WTC11 (cell line): Measurements from ENCODE around the gene PLEKHG5. TPM values are rescaled to one million over a fixed set of nuclear protein-coding genes. Genes with fewer than 3 reads are reported as not detected.

Source experiments
- ATAC-seq: fragments of 200-7000 bp; cut with Tn5 transposase; 2 replicates; pipeline ENCODE4 v1.10.0; 2021; ENCODE audit warnings: mild to moderate bottlenecking, moderate library complexity
- CTCF ChIA-PET: fragments of 300-600 bp; sonication (Branson Sonifier 250); formaldehyde crosslinking; loops from one replicate; lab custom pipeline; 2021; ENCODE audit warnings: antibody characterized with exemption; lab: Charles Lee
- POLR2A ChIA-PET: fragments of 350-600 bp; sonication (Branson Sonifier 250); formaldehyde crosslinking; loops from one replicate; lab custom pipeline; 2021; ENCODE audit warnings: antibody characterized with exemption; lab: Charles Lee
- DNase-seq: peaks from one replicate; pipeline ENCODE4 v3.0.0; 2021; ENCODE audit warnings: low spot score
- H3K27ac Mint-ChIP-seq: 2 replicates; pipeline ENCODE4 v1.8.0; 2021; ENCODE audit warnings: mixed read lengths
- H3K27me3 Mint-ChIP-seq: 2 replicates; pipeline ENCODE4 v1.8.0; 2021; ENCODE audit warnings: low read depth, mild to moderate bottlenecking, moderate library complexity, mixed read lengths
- H3K36me3 Mint-ChIP-seq: 2 replicates; pipeline ENCODE4 v1.8.0; 2021; ENCODE audit warnings: mixed read lengths
- H3K4me1 Mint-ChIP-seq: 2 replicates; pipeline ENCODE4 v1.8.0; 2022; ENCODE audit warnings: mixed read lengths
- H3K4me3 Mint-ChIP-seq: 2 replicates; pipeline ENCODE4 v1.8.0; 2021; ENCODE audit warnings: mild to moderate bottlenecking, moderate library complexity, mixed read lengths
- H3K9me3 Mint-ChIP-seq: 2 replicates; pipeline ENCODE4 v1.8.0; 2021; ENCODE audit warnings: mixed read lengths
- AFF4 ChIP-seq: sonication (generic); formaldehyde crosslinking; IDR thresholded peaks from 2 replicates; pipeline ENCODE4 v1.8.1; 2023; ENCODE audit warnings: mild to moderate bottlenecking, missing genetic modification reagents, borderline replicate concordance
- ATF1 ChIP-seq: sonication (generic); formaldehyde crosslinking; IDR thresholded peaks from 2 replicates; pipeline ENCODE4 v1.8.1; 2023; ENCODE audit warnings: mild to moderate bottlenecking, moderate library complexity, missing genetic modification reagents
- CREM ChIP-seq: sonication (generic); formaldehyde crosslinking; IDR thresholded peaks from 2 replicates; pipeline ENCODE4 v1.8.1; 2022; ENCODE audit warnings: mild to moderate bottlenecking, missing genetic modification reagents, moderate library complexity
- ELF4 ChIP-seq: sonication (generic); formaldehyde crosslinking; IDR thresholded peaks from 2 replicates; pipeline ENCODE4 v1.8.1; 2022; ENCODE audit warnings: low read depth, mild to moderate bottlenecking, moderate library complexity, missing genetic modification reagents
- ETV6 ChIP-seq: sonication (generic); formaldehyde crosslinking; IDR thresholded peaks from 2 replicates; pipeline ENCODE4 v1.8.1; 2022; ENCODE audit warnings: mild to moderate bottlenecking, missing genetic modification reagents
- FOXK1 ChIP-seq: sonication (generic); formaldehyde crosslinking; IDR thresholded peaks from 2 replicates; pipeline ENCODE4 v1.8.0; 2022; ENCODE audit warnings: mild to moderate bottlenecking, moderate library complexity, missing genetic modification reagents
- GTF2I ChIP-seq: fragments of 250-450 bp; sonication (Bioruptor Pico); conservative IDR thresholded peaks from 2 replicates; pipeline ENCODE4 v1.4.0; 2021; ENCODE audit warnings: mild to moderate bottlenecking
- JUN ChIP-seq: sonication (generic); formaldehyde crosslinking; IDR thresholded peaks from 2 replicates; pipeline ENCODE4 v1.8.0; 2023; ENCODE audit warnings: mild to moderate bottlenecking, missing genetic modification reagents
- KAT7 ChIP-seq: sonication (generic); formaldehyde crosslinking; IDR thresholded peaks from 2 replicates; pipeline ENCODE4 v1.8.1; 2023; ENCODE audit warnings: missing genetic modification reagents, mild to moderate bottlenecking, borderline replicate concordance
- NFE2L1 ChIP-seq: sonication (generic); formaldehyde crosslinking; IDR thresholded peaks from 2 replicates; pipeline ENCODE4 v1.8.1; 2023; ENCODE audit warnings: missing genetic modification reagents
- SMAD3 ChIP-seq: sonication (generic); formaldehyde crosslinking; IDR thresholded peaks from 2 replicates; pipeline ENCODE4 v1.8.0; 2022; ENCODE audit warnings: missing genetic modification reagents, mild to moderate bottlenecking, borderline replicate concordance
- SP1 ChIP-seq: sonication (generic); formaldehyde crosslinking; conservative IDR thresholded peaks from 2 replicates; pipeline ENCODE4 v1.8.1; 2022; ENCODE audit warnings: missing genetic modification reagents
- TCF7 ChIP-seq: sonication (generic); formaldehyde crosslinking; IDR thresholded peaks from 2 replicates; pipeline ENCODE4 v1.8.0; 2022; ENCODE audit warnings: mild to moderate bottlenecking, low read depth, missing genetic modification reagents, moderate library complexity
- TEAD1 ChIP-seq: sonication (generic); formaldehyde crosslinking; IDR thresholded peaks from 2 replicates; pipeline ENCODE4 v1.8.0; 2022; ENCODE audit warnings: mild to moderate bottlenecking, missing genetic modification reagents
- ZBTB21 ChIP-seq: sonication (generic); formaldehyde crosslinking; IDR thresholded peaks from 2 replicates; pipeline ENCODE4 v1.8.1; 2023; ENCODE audit warnings: mild to moderate bottlenecking, missing genetic modification reagents, borderline replicate concordance
- total RNA-seq: library from RNA; stranded (reverse); gene quantifications from 3 replicates; pipeline ENCODE4 v1.2.3, GENCODE V29; 2021
- TF ChIP-seq, protein P1 (sequence below): sonication (generic); formaldehyde crosslinking; IDR thresholded peaks from 2 replicates; pipeline ENCODE4 v1.8.1; 2023; ENCODE audit warnings: mild to moderate bottlenecking, moderate library complexity, missing genetic modification reagents
- TF ChIP-seq, protein P2 (sequence below): fragments of 200-600 bp; IDR thresholded peaks from 2 replicates; pipeline ENCODE4 v1.8.0; 2022; ENCODE audit warnings: antibody characterized with exemption
- TF ChIP-seq, protein P3 (sequence below): sonication (generic); formaldehyde crosslinking; IDR thresholded peaks from 2 replicates; pipeline ENCODE4 v1.8.0; 2022; ENCODE audit warnings: missing genetic modification reagents

Gene PLEKHG5
- total RNA-seq, 1 experiment from 2014 or later, result 27.5 TPM

- TF ChIP-seq, protein P1, sequence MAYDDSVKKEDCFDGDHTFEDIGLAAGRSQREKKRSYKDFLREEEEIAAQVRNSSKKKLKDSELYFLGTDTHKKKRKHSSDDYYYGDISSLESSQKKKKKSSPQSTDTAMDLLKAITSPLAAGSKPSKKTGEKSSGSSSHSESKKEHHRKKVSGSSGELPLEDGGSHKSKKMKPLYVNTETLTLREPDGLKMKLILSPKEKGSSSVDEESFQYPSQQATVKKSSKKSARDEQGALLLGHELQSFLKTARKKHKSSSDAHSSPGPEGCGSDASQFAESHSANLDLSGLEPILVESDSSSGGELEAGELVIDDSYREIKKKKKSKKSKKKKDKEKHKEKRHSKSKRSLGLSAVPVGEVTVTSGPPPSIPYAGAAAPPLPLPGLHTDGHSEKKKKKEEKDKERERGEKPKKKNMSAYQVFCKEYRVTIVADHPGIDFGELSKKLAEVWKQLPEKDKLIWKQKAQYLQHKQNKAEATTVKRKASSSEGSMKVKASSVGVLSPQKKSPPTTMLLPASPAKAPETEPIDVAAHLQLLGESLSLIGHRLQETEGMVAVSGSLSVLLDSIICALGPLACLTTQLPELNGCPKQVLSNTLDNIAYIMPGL (CRISPR knock-in tag), result no peak
- TF ChIP-seq SMAD3 (CRISPR knock-in tag) (no peak), ELF4 (no peak)
These were observed 67.4 kb downstream of the PLEKHG5 start (continued) for GRCh38 chr1:6424000-6424565.

GRCh38 chr1:6423321-6423999 lies 68.0 kb downstream of the PLEKHG5 start:
- POLR2A ChIA-PET, result no interaction called here
- CTCF ChIA-PET, result interaction anchor here (0.6 to 6.9 kb wide), 63 partner anchors 9 to 432 kb away, joined by 3 to 281 read pairs (median 5); partner anchors contain the start of genes ACOT7, GPR153, HES3 and ICMT
- Mint-ChIP-seq H3K9me3 (no peaks in the 10 kb centered on the region), H3K27ac (no peak overlapping the region), H3K4me3 (peak overlapping the region; percentile 60)
- peak; percentile 57 for ATAC-seq
- TF ChIP-seq JUN (no peak), TCF7 (CRISPR knock-in tag) (no peak), SP1 (CRISPR knock-in tag) (0 out of 2 replicates have a peak, but pooled peaks have one; percentile 28), ZBTB21 (CRISPR knock-in tag) (no peak), ETV6 (CRISPR knock-in tag) (no peak), FOXK1 (CRISPR knock-in tag) (0 out of 2 replicates have a peak, but pooled peaks have one; percentile 2), NFE2L1 (CRISPR knock-in tag) (no peak), TEAD1 (CRISPR knock-in tag) (peak; percentile 16; the same call in 1 of the 2 replicates)
- TF ChIP-seq, protein P2, sequence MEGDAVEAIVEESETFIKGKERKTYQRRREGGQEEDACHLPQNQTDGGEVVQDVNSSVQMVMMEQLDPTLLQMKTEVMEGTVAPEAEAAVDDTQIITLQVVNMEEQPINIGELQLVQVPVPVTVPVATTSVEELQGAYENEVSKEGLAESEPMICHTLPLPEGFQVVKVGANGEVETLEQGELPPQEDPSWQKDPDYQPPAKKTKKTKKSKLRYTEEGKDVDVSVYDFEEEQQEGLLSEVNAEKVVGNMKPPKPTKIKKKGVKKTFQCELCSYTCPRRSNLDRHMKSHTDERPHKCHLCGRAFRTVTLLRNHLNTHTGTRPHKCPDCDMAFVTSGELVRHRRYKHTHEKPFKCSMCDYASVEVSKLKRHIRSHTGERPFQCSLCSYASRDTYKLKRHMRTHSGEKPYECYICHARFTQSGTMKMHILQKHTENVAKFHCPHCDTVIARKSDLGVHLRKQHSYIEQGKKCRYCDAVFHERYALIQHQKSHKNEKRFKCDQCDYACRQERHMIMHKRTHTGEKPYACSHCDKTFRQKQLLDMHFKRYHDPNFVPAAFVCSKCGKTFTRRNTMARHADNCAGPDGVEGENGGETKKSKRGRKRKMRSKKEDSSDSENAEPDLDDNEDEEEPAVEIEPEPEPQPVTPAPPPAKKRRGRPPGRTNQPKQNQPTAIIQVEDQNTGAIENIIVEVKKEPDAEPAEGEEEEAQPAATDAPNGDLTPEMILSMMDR, result peak; percentile 91
- TF ChIP-seq, protein P1 (CRISPR knock-in tag), result peak; percentile 47; the same call in 1 of the 2 replicates
- TF ChIP-seq, all 79 proteins: peak for 5
- H3K27me3 Mint-ChIP-seq, result peaks cover 81% of the 10 kb centered on the region
- H3K4me1 Mint-ChIP-seq, result peaks cover 6% of the 10 kb centered on the region
- DNase-seq, result peak; percentile 91
- H3K36me3 Mint-ChIP-seq, result no peaks in the 10 kb centered on the region

GRCh38 chr1:6421266-6421665 lies 70.2 kb downstream of the PLEKHG5 start:
- no peak for DNase-seq
- no peaks in the 10 kb centered on the region for H3K36me3 Mint-ChIP-seq
- ATAC-seq, result no peak
- no peak overlapping the region for H3K27ac Mint-ChIP-seq
- ChIA-PET CTCF (interaction anchor here (0.8 to 6.9 kb wide), 11 partner anchors 11 to 216 kb away, joined by 3 to 281 read pairs (median 22); partner anchors contain the start of gene HES3), POLR2A (no interaction called here)
- H3K4me1 Mint-ChIP-seq, result peaks cover 6% of the 10 kb centered on the region
- peaks cover 92% of the 10 kb centered on the region for H3K27me3 Mint-ChIP-seq
- no peak overlapping the region for H3K4me3 Mint-ChIP-seq
- no peaks in the 10 kb centered on the region for H3K9me3 Mint-ChIP-seq
- TF ChIP-seq, protein P3, sequence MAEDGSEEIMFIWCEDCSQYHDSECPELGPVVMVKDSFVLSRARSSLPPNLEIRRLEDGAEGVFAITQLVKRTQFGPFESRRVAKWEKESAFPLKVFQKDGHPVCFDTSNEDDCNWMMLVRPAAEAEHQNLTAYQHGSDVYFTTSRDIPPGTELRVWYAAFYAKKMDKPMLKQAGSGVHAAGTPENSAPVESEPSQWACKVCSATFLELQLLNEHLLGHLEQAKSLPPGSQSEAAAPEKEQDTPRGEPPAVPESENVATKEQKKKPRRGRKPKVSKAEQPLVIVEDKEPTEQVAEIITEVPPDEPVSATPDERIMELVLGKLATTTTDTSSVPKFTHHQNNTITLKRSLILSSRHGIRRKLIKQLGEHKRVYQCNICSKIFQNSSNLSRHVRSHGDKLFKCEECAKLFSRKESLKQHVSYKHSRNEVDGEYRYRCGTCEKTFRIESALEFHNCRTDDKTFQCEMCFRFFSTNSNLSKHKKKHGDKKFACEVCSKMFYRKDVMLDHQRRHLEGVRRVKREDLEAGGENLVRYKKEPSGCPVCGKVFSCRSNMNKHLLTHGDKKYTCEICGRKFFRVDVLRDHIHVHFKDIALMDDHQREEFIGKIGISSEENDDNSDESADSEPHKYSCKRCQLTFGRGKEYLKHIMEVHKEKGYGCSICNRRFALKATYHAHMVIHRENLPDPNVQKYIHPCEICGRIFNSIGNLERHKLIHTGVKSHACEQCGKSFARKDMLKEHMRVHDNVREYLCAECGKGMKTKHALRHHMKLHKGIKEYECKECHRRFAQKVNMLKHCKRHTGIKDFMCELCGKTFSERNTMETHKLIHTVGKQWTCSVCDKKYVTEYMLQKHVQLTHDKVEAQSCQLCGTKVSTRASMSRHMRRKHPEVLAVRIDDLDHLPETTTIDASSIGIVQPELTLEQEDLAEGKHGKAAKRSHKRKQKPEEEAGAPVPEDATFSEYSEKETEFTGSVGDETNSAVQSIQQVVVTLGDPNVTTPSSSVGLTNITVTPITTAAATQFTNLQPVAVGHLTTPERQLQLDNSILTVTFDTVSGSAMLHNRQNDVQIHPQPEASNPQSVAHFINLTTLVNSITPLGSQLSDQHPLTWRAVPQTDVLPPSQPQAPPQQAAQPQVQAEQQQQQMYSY (CRISPR knock-in tag), result no peak
- TF ChIP-seq ATF1 (CRISPR knock-in tag) (no peak), GTF2I (CRISPR knock-in tag) (no peak), CREM (CRISPR knock-in tag) (no peak), KAT7 (CRISPR knock-in tag) (no peak), AFF4 (no peak), TCF7 (CRISPR knock-in tag) (no peak)
